HG03520 (cell line): ENCODE measurements around the gene MBTPS2.

Source experiments
- ATAC-seq: cut with Tn5 transposase; IDR thresholded peaks from one replicate; pipeline ENCODE4 v1.9.1; 2021; ENCODE audit warnings: mild to moderate bottlenecking, moderate library complexity; ENCODE audit not compliant: unreplicated experiment

Gene MBTPS2

DNA sequence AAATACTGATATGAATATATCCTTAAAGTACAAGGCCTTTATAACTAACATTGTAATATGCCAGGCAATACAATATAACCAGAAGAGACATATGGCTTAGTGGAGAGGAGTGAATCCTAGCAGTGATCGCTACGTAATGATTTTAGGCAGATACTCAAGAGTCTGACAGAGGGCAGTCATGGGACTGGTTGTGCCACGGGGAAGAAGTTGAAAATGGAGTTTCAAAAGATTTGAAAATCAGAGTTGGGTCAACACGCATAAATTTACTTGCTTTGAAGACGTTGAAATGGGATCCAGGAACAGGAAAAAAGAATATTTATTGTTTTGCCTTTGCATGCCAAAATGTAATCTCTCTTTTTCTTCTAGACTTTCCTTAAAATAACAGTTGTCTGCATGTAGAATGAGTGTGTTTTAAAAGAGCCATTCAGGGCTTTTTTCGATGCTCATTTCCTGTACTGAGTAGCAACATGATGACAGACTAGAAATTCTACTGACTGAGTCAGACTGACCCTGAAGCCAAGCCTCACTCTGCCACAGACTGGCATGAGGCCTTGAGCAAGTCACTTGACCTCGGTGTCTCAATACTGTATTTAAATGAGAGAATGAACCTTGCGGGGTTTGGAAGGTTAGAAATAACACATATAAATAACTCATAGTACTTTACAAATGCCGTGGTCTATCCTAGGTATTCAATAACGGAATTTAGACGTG, 93.0 kb downstream of the MBTPS2 start:
- ATAC-seq: peak; percentile 53

DNA sequence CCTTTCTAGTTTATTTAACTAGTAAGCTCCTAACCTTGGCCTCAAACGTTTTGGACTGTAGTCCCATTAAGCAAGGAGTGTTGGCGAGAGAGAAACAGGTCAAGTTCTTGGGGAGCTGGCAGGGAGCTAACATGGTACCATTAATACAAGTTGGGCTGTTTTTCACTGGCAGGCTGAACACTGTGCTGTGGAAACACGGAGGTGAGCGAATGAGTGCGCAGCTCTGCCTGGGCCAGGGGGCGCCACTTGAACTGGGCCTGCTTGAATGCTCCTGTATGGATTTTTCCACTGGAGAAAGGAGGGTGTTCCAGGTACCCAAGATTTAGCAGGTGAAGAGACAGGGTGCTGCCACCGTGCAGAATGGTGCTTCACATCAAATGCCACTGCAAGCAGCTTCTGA, 93.7 kb downstream of the MBTPS2 start:
- no peak for ATAC-seq

DNA sequence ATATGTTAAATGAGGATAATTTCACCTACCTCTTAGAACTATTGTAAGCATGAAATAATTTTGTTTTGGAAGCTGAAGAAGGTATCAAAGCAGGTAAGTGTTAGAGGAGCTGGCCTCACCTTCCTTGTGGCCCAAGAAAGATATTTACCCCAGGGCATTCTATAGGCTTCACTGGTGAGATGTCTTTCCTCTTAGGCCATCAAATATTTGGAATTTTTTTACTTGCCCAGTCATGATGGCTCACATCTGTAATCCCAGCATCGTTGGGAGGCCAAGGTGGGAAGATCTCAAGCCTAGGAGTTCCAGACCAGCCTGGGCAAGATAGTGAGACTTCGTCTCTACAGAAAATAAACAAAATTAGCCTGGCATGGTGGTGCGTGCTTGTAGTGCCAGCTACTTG, 95.0 kb downstream of the MBTPS2 start:
- ATAC-seq: no peak
